HepG2 (cell line): ENCODE results near the gene C14orf119.

Experiments
- ATF7 ChIP-seq, 2 experiments: fragments of 450-650 bp in 1 of 2; sonication (generic) in 1 of 2; formaldehyde crosslinking in 1 of 2; IDR thresholded peaks; 2 replicates each; pipeline versions ENCODE4 v1.4.0 to v1.6.1; 2016 to 2020; ENCODE audit warnings: antibody characterized with exemption in 1 of 2, mild to moderate bottlenecking in 1 of 2, missing genetic modification reagents in 1 of 2
- CHD4 ChIP-seq: fragments of 200-600 bp; sonication (generic); IDR thresholded peaks from 2 replicates; pipeline ENCODE4 v1.7.0; 2017; ENCODE audit warnings: mild to moderate bottlenecking, low read length, borderline replicate concordance
- CREBL2 ChIP-seq: sonication (generic); formaldehyde crosslinking; IDR thresholded peaks from 2 replicates; pipeline ENCODE4 v1.8.1; 2023; ENCODE audit warnings: missing genetic modification reagents, mild to moderate bottlenecking, borderline replicate concordance
- CTCF ChIP-seq: sonication (generic); formaldehyde crosslinking; IDR thresholded peaks from 2 replicates; pipeline ENCODE4 v1.5.0; 2020; ENCODE audit warnings: mild to moderate bottlenecking, missing genetic modification reagents, moderate library complexity
- FOSL1 ChIP-seq: sonication (generic); formaldehyde crosslinking; IDR thresholded peaks from 2 replicates; pipeline ENCODE4 v1.9.0; 2021; ENCODE audit warnings: missing genetic modification reagents, borderline replicate concordance
- PAXIP1 ChIP-seq: sonication (generic); formaldehyde crosslinking; conservative IDR thresholded peaks from 2 replicates; pipeline ENCODE4 v1.4.0; 2020; ENCODE audit warnings: mild to moderate bottlenecking, missing genetic modification reagents, moderate library complexity
- POLR2AphosphoS2 ChIP-seq: IDR thresholded peaks from 2 replicates; pipeline ENCODE4 v1.6.1; 2011; ENCODE audit warnings: low read depth, low read length, improper control_type of control experiment
- REST ChIP-seq, 2 experiments: IDR thresholded peaks; 2 replicates each; pipeline ENCODE4 v1.6.1; 2011 to 2012; ENCODE audit warnings: low read length in 2 of 2, borderline replicate concordance in 1 of 2, low read depth in 1 of 2, mild to moderate bottlenecking in 1 of 2, moderate library complexity in 1 of 2
- SUZ12 ChIP-seq: fragments of 150-350 bp; IDR thresholded peaks from 2 replicates; pipeline ENCODE4 v1.6.1; 2014; ENCODE audit warnings: low read depth, low read length
- U2AF1 ChIP-seq: fragments of 200-400 bp; formaldehyde crosslinking; optimal IDR thresholded peaks from 2 replicates; pipeline ENCODE3; 2017; ENCODE audit warnings: mild to moderate bottlenecking, low read depth, low read length
- ZNF142 ChIP-seq: sonication (generic); formaldehyde crosslinking; IDR thresholded peaks from 2 replicates; pipeline ENCODE4 v1.4.0; 2020; ENCODE audit warnings: missing genetic modification reagents
- ZNF549 ChIP-seq: sonication (generic); formaldehyde crosslinking; IDR thresholded peaks from 2 replicates; pipeline ENCODE4 v1.5.0; 2020; ENCODE audit warnings: missing genetic modification reagents
- ZSCAN29 ChIP-seq: sonication (generic); formaldehyde crosslinking; conservative IDR thresholded peaks from 2 replicates; pipeline ENCODE4 v1.4.0; 2020; ENCODE audit warnings: mild to moderate bottlenecking, missing genetic modification reagents

- no peak for TF ChIP-seq ATF7 (IDR thresholded peaks at IDR 0.05)
- no peak for TF ChIP-seq ATF7 (CRISPR knock-in tag; IDR thresholded peaks at IDR 0.05)
- TF ChIP-seq CTCF (CRISPR knock-in tag): no peak
- no peak for TF ChIP-seq REST (IDR thresholded peaks at IDR 0.05; ENCODE audit: borderline replicate concordance in 1 of 2, low read depth in 1 of 2, low read length in 2 of 2)
- TF ChIP-seq FOSL1: no peak
- no peak for TF ChIP-seq ZNF549
- no peak for TF ChIP-seq CHD4
- TF ChIP-seq CREBL2 (CRISPR knock-in tag): no peak
- no peak for TF ChIP-seq SUZ12
- no peak for TF ChIP-seq POLR2AphosphoS2
- no peak for TF ChIP-seq ZSCAN29 (CRISPR knock-in tag)
- TF ChIP-seq PAXIP1: no peak
- TF ChIP-seq U2AF1: no peak
- no peak for TF ChIP-seq ZNF142
These were observed 41.3 kb downstream of the C14orf119 start for GRCh38 chr14:23136566-23137133.
